T-cell (primary cell): ENCODE measurements around the gene CC2D2A. TPM values are rescaled to one million over a fixed set of nuclear protein-coding genes. Genes with fewer than 3 reads are reported as not detected.
"Not testable (repeated sequence)": the region's sequence is repeated elsewhere in the genome, so short reads cannot be mapped to it uniquely, and the experiment has no call there.

Experiments used
- ATAC-seq, 4 experiments: fragments of 200-7000 bp in 3 of 4; fragments of 150-1000 bp in 1 of 4; cut with Tn5 transposase; replicated peaks in 1 of 4; 1 replicate in 3 of 4; 2 replicates in 1 of 4; pipeline ENCODE4 v1.10.0; 2021; ENCODE audit warnings: moderate library complexity in 3 of 4, mild to moderate bottlenecking in 2 of 4, moderate number of reproducible peaks in 1 of 4
- CTCF ChIA-PET, 2 donors: fragments of 300-600 bp; sonication (Branson Sonifier 250); formaldehyde crosslinking; loops; one replicate each; lab custom pipeline; 2022; ENCODE audit warnings: antibody characterized with exemption in 2 of 2; lab: Charles Lee
- POLR2A ChIA-PET, 2 donors: fragments of 300-600 bp; sonication (Branson Sonifier 250); formaldehyde crosslinking; loops; one replicate each; lab custom pipeline; 2022; ENCODE audit warnings: antibody characterized with exemption in 2 of 2; lab: Charles Lee
- DNase-seq, 35 experiments: peaks; one replicate each; pipeline versions ENCODE4 v3.0.0 to v3.0.0-alpha.2; 2013 to 2023
- H3K27ac ChIP-seq: one replicate; pipeline ENCODE4 v1.5.1; 2013; ENCODE audit warnings: low read length
- H3K27me3 ChIP-seq, 2 experiments: replicated peaks in 1 of 2; 1 replicate in 1 of 2; 2 replicates in 1 of 2; pipeline versions ENCODE4 v1.6.1 to v1.7.0; 2013; ENCODE audit warnings: low read length in 1 of 2, mixed read lengths in 1 of 2; ENCODE audit not compliant: control insufficient read depth in 2 of 2, insufficient read depth in 2 of 2; ENCODE audit errors: extremely low read depth in 1 of 2
- H3K36me3 ChIP-seq, 2 donors: 1 replicate in 1 of 2; 2 replicates in 1 of 2; pipeline versions ENCODE4 v1.6.1 to v1.7.0; 2013; ENCODE audit warnings: low read length in 1 of 2; ENCODE audit not compliant: control insufficient read depth in 2 of 2, insufficient read depth in 1 of 2; ENCODE audit errors: extremely low read depth in 1 of 2
- H3K4me1 ChIP-seq, 2 experiments: 1 replicate in 1 of 2; 2 replicates in 1 of 2; pipeline versions ENCODE4 v1.6.1 to v1.7.0; 2013; ENCODE audit warnings: low read length in 2 of 2, mixed read lengths in 1 of 2; ENCODE audit not compliant: insufficient read depth in 2 of 2, control insufficient read depth in 1 of 2; ENCODE audit errors: extremely low read depth in 1 of 2
- H3K4me3 ChIP-seq, 2 donors: 1 replicate in 1 of 2; 2 replicates in 1 of 2; pipeline versions ENCODE4 v1.5.1 to v1.7.0; 2013; ENCODE audit warnings: mild to moderate bottlenecking in 2 of 2, low read length in 1 of 2, moderate library complexity in 1 of 2; ENCODE audit not compliant: control insufficient read depth in 1 of 2; ENCODE audit errors: extremely low read depth in 1 of 2
- H3K9me3 ChIP-seq: 2 replicates; pipeline ENCODE4 v1.7.0; 2013
- H3K27ac Mint-ChIP-seq, 2 donors: one replicate each; pipeline ENCODE4 v1.8.0; 2020 to 2021; ENCODE audit warnings: mild to moderate bottlenecking in 2 of 2, mixed read lengths in 2 of 2
- H3K27me3 Mint-ChIP-seq, 2 donors: one replicate each; pipeline ENCODE4 v1.8.0; 2021 to 2022; ENCODE audit warnings: mixed read lengths in 2 of 2
- H3K36me3 Mint-ChIP-seq: one replicate; pipeline ENCODE4 v1.8.0; 2021; ENCODE audit warnings: mixed read lengths
- H3K4me1 Mint-ChIP-seq, 3 donors: one replicate each; pipeline ENCODE4 v1.8.0; 2020 to 2022; ENCODE audit warnings: mixed read lengths in 3 of 3, mild to moderate bottlenecking in 1 of 3
- H3K4me3 Mint-ChIP-seq, 3 donors: one replicate each; pipeline ENCODE4 v1.8.0; 2020 to 2022; ENCODE audit warnings: mild to moderate bottlenecking in 3 of 3, mixed read lengths in 3 of 3, moderate library complexity in 3 of 3
- H3K9me3 Mint-ChIP-seq, 3 donors: one replicate each; pipeline ENCODE4 v1.8.0; 2020 to 2022; ENCODE audit warnings: mixed read lengths in 3 of 3
- WGBS: methylation state at CpG from one replicate; pipeline ENCODE4 v1.1.5; 2013; ENCODE audit warnings: missing lambda C conversion rate; ENCODE audit not compliant: insufficient coverage; 5-methylcytosine and 5-hydroxymethylcytosine counted together
- total RNA-seq, 35 experiments: library from RNA in 6 of 35; stranded (reverse) in 6 of 35; fragments of 120-200 nt in 1 of 35; gene quantifications; one replicate each; pipeline versions ENCODE4 v1.2.1 to v1.2.4 and lab custom pipeline; 2013 to 2026

The CC2D2A gene
- total RNA-seq, 5 donors from 2014 or later (not counting 1 experiment from before 2014, with no cell fraction given), result 0.16 to 1.1 (median 0.40) TPM

DNA sequence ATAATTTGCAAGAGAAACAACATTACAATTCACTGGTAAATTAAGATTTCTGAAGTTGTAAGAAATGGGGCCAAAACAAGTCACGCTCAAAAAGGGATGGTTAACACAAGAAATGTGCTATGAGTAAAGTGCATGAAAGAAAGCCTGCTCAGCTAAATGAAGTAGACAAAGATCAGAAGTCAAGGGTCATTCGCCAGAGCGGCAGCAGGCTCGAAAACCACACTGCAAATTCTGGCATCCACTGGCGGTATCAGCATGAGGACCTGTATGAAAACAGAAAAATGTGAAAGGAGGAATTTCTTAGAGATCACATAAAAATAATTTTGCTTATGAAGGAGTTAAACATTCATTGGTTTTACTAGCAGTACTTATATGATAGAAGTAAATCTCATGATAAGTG is 135.9 kb downstream of the CC2D2A start:
- H3K4me1 ChIP-seq, result no peaks in the 10 kb centered on the region
- ChIA-PET POLR2A (interaction anchor here in 1 of 2 donors (0.6 kb wide), 1 partner anchor 78 kb away, joined by 3 read pairs; no protein-coding TSS in a partner anchor), CTCF (no interaction called here)
- DNase-seq (no peak), ATAC-seq (no peak)
- Mint-ChIP-seq H3K4me1 (peaks cover 1 to 5% (median 5%) of the 10 kb centered on the region in 3 donors), H3K36me3 (peaks cover 67% of the 10 kb centered on the region), H3K27me3 (no peaks in the 10 kb centered on the region), H3K9me3 (no peaks in the 10 kb centered on the region), H3K4me3 (no peak overlapping the region), H3K27ac (no peak overlapping the region)
- no peak overlapping the region for H3K27ac ChIP-seq
- H3K27me3 ChIP-seq, result no peaks in the 10 kb centered on the region
- H3K4me3 ChIP-seq, result no peak overlapping the region
- 100% methylated on average over 1 of the region's 5 CpGs for WGBS
- H3K9me3 ChIP-seq, result no peaks in the 10 kb centered on the region
- H3K36me3 ChIP-seq, result peaks cover 0 to 12% of the 10 kb centered on the region in 2 donors

DNA sequence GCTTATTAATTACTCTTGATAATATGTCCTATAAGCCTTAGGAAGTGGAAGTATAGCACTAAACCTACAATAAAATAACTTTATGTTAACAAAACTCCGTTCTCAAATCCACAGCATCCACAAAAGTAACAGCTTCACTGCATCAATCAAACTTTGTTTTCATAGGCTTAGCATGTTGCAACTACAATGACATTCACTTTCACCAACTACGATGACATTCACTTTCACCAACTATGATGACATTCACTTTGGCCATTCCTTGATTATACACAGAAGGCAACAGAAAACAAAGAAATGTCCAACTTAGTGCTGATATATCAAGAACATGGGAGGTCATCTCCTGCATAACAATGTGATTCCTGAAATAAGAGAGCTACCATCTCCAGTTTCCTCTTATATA is 141.2 kb downstream of the CC2D2A start:
- peaks cover 14 to 22% (median 19%) of the 10 kb centered on the region in 3 donors for H3K4me1 Mint-ChIP-seq
- H3K27me3 Mint-ChIP-seq, result no peaks in the 10 kb centered on the region
- CTCF ChIA-PET, result no interaction called here

DNA sequence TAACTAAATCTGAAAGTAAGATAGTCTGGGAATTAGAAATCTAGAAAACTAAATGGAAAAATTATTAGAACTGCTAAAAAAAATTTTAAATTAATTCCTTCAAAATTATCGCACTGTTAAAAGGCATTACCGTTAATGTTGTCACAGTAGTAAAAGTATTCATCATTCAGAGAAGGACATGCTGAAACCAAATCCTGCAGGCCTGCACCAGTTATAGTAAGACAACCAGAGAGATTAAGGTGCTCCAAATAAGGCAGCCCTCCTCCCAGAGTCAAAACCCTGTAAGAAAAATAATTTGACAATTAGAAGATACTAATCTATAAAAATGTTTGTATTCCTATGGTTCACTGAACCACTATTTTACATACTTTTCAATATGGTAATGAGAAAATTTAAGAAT is 142.5 kb downstream of the CC2D2A start:
- Histone ChIP-seq H3K4me3 (no peak overlapping the region), H3K36me3 (peaks cover 5 to 17% of the 10 kb centered on the region in 2 donors), H3K27me3 (no peaks in the 10 kb centered on the region), H3K9me3 (no peaks in the 10 kb centered on the region), H3K4me1 (no peaks in the 10 kb centered on the region), H3K27ac (no peak overlapping the region)
- H3K27ac Mint-ChIP-seq, result no peak overlapping the region
- no peak for ATAC-seq
- no peak overlapping the region for H3K4me3 Mint-ChIP-seq
- ChIA-PET CTCF (no interaction called here), POLR2A (no interaction called here)
- H3K9me3 Mint-ChIP-seq, result no peaks in the 10 kb centered on the region
- DNase-seq, result no peak
- peaks cover 20 to 29% (median 27%) of the 10 kb centered on the region in 3 donors for H3K4me1 Mint-ChIP-seq
- no peaks in the 10 kb centered on the region for H3K27me3 Mint-ChIP-seq
- H3K36me3 Mint-ChIP-seq, result peaks cover 56% of the 10 kb centered on the region
- 100% methylated on average over 1 of the region's 2 CpGs for WGBS

More for the DNA sequence above, 141.2 kb downstream of the CC2D2A start:
- Mint-ChIP-seq H3K36me3 (peaks cover 54% of the 10 kb centered on the region), H3K9me3 (no peaks in the 10 kb centered on the region), H3K27ac (no peak overlapping the region), H3K4me3 (no peak overlapping the region)
- POLR2A ChIA-PET, result interaction anchor here in 1 of 2 donors (0.7 kb wide), 1 partner anchor 620 kb away, joined by 3 read pairs; no protein-coding TSS in a partner anchor
- no peak for ATAC-seq
- Histone ChIP-seq H3K27ac (no peak overlapping the region), H3K4me3 (no peak overlapping the region), H3K4me1 (no peaks in the 10 kb centered on the region), H3K9me3 (no peaks in the 10 kb centered on the region), H3K27me3 (no peaks in the 10 kb centered on the region), H3K36me3 (peaks cover 5 to 14% of the 10 kb centered on the region in 2 donors)
- no peak for DNase-seq
- 88% methylated on average over 2 of the region's 2 CpGs for WGBS

DNA sequence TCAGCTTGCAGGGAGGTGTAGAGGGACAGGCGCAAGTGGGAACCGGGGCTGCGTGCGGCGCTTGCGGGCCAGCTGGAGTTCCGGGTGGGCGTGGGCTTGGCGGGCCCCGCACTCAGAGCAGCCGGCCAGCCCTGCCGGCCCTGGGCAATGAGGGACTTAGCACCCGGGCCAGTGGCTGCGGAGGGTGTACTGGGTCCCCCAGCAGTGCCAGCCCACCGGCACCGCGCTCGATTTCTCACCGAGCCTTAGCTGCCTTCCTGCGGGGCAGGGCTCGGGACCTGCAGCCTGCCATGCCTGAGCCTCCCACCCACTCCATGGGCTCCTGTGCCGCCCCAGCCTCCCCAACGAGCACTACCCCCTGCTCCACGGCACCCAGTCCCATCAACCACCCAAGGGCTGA is 145.2 kb downstream of the CC2D2A start:
- H3K4me1 ChIP-seq, H3K27me3 Mint-ChIP-seq, H3K27ac ChIP-seq, ATAC-seq, H3K27ac Mint-ChIP-seq, H3K27me3 ChIP-seq, H3K4me3 ChIP-seq, CTCF ChIA-PET, POLR2A ChIA-PET, DNase-seq, H3K9me3 ChIP-seq, H3K4me3 Mint-ChIP-seq, H3K9me3 Mint-ChIP-seq: not testable (repeated sequence)
- peaks cover 5 to 17% of the 10 kb centered on the region in 2 donors for H3K36me3 ChIP-seq
- Mint-ChIP-seq H3K36me3 (peaks cover 64% of the 10 kb centered on the region), H3K4me1 (peaks cover 26 to 40% (median 35%) of the 10 kb centered on the region in 3 donors)
- WGBS, result 100% methylated on average over 6 of the region's 24 CpGs

DNA sequence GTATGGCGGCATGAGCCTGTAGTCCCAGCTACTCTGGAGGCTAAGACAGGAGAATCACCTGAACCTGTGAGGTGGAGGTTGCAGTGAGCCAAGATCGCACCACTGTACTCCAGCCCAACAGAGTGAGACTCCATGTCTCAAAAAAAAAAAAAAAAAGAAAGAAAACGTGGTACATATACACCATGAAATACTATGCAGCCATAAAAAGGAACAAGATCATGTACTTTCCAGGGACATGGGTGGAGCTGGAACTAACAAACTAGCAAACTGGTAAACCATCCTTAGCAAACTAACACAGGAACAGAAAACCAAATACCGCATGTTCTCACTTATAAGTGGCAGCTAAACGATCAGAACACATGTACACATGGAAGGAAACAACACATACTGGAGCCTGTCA is 147.7 kb downstream of the CC2D2A start:
- CTCF ChIA-PET, result interaction anchor here (0.6 kb wide), 2 partner anchors 20 to 65 kb away, joined by 3 to 11 read pairs; no protein-coding TSS in a partner anchor
- not testable (repeated sequence) for H3K4me1 ChIP-seq, H3K27me3 Mint-ChIP-seq, H3K4me3 ChIP-seq, H3K27ac ChIP-seq, H3K27ac Mint-ChIP-seq, H3K27me3 ChIP-seq, DNase-seq, H3K9me3 ChIP-seq, ATAC-seq, H3K4me3 Mint-ChIP-seq
- POLR2A ChIA-PET, result interaction anchor here in 1 of 2 donors (0.7 kb wide), 1 partner anchor 36 kb away, joined by 4 read pairs; no protein-coding TSS in a partner anchor
- H3K9me3 Mint-ChIP-seq, result peaks cover 7 to 20% (median 11%) of the 10 kb centered on the region in 3 donors
- WGBS, result no CpG with 5 or more reads among the region's 5 CpGs
- peaks cover 10 to 11% of the 10 kb centered on the region in 2 donors for H3K36me3 ChIP-seq
- peaks cover 76% of the 10 kb centered on the region for H3K36me3 Mint-ChIP-seq
- H3K4me1 Mint-ChIP-seq, result peaks cover 35 to 50% (median 42%) of the 10 kb centered on the region in 3 donors

GRCh38 chr4:15636818-15637217 is 167.1 kb downstream of the CC2D2A start:
- WGBS, result no CpG with 5 or more reads among the region's 1 CpG
- no peak overlapping the region for H3K27ac Mint-ChIP-seq
- Histone ChIP-seq H3K9me3 (no peaks in the 10 kb centered on the region), H3K36me3 (peaks cover 5 to 51% of the 10 kb centered on the region in 2 donors), H3K4me3 (no peak overlapping the region), H3K4me1 (no peaks in the 10 kb centered on the region), H3K27ac (no peak overlapping the region), H3K27me3 (no peaks in the 10 kb centered on the region)
- ATAC-seq, result no peak
- no peak for DNase-seq
- H3K27me3 Mint-ChIP-seq, result no peaks in the 10 kb centered on the region
- POLR2A ChIA-PET, result interaction anchor here in 1 of 2 donors (0.8 kb wide), 1 partner anchor 31 kb away, joined by 5 read pairs; no protein-coding TSS in a partner anchor
- H3K9me3 Mint-ChIP-seq, result no peaks in the 10 kb centered on the region
- peaks cover 4 to 9% (median 8%) of the 10 kb centered on the region in 3 donors for H3K4me1 Mint-ChIP-seq
- CTCF ChIA-PET, result interaction anchor here in 1 of 2 donors (1.2 to 1.3 kb wide), 2 partner anchors 14 to 17 kb away, joined by 3 to 4 read pairs; no protein-coding TSS in a partner anchor
- no peak overlapping the region for H3K4me3 Mint-ChIP-seq
- peaks cover 46% of the 10 kb centered on the region for H3K36me3 Mint-ChIP-seq
